ENCODE results near the gene BANK1.

The BANK1 gene

DNA sequence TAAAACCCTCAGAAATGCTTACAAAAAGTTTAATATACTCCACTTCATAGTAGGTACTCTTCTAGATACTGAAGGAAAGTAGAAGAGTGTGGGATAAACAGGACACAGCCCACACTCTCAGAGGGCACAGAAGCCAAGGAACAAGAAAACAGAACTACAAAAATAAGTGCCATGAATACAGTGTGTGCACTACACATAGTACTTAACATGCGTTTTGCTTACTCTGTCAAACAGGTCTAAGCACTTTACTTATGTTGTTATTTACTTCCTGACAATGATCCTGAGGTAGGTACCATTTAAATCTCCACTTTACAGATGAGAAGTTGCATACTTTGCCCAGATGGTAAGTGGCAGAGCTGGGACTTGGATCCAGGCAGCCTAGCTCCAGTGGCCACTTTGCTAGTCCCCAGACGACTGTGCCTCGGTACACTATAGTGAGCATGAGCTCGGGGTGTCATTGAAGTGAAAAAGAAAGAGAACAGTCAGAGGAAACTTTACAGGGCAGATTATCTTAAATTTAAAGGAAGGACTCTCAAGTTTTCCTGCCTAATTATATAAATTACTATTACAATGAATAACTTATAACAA lies 120.3 kb downstream of the BANK1 start:
- DNase-seq, result no peak

DNA sequence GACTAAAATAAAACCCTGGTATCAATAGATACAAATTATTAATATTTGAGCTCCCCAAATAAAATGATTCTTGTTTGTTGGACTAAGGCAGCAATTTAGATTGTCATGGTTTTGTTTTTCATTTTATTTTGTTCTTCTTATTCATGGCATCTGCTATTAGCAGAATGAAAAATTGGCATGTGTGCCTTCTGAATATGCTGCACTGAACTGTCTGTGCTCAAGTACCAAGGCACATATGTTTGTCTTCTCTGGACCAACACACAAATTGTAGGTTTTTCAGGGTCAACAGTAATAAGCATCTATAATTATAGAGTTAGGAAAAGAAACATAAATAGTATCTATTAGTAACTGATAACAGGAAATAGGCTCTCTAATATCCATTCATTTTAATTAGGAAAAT lies 121.1 kb downstream of the BANK1 start:
- DNase-seq, result no peak

DNA sequence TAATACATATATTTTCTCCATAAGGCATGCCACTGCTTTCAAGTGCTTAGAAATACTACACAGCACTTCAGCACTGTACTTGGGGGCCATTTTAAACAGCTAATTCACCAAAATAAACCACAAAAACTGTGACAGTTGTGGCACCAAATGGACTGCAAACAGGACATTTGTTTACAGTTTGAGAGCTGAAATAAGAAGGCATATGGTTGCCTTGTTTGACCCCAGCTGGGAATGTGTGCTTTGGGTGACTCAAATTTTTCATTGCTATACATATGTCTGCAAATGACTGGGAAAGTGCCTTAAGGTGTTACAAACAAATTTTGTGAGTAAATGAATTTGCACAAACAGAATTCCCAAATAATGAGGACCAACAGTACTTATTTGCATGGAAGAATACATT lies 124.2 kb downstream of the BANK1 start:
- DNase-seq, result no peak

DNA sequence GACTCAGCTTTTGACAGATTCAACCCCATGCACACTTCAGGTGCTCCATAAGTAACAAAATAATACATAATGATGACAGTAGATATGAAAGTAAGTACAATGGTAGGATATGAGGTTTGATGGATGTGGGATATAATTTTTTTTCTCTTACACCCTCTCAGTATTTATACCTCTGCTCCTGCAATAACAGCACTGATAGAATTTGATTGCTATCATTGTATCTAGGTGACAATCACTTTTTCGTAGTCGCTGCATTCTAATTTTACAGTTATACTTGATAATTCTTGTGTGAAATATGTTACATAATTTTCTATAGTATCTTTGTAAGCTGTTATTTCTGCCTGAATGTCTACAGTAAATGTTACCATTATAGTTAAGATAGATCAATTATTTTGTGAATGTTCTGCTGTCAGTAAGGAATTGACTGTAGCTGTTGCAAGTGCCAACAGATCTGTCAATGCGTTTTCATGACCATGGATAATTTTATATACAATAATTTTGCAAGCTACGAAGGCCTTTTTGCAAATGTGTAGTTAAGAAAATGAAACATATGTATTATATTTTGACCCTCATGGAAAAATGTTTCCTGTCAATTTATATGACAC lies 128.9 kb downstream of the BANK1 start:
- no peak for DNase-seq

DNA sequence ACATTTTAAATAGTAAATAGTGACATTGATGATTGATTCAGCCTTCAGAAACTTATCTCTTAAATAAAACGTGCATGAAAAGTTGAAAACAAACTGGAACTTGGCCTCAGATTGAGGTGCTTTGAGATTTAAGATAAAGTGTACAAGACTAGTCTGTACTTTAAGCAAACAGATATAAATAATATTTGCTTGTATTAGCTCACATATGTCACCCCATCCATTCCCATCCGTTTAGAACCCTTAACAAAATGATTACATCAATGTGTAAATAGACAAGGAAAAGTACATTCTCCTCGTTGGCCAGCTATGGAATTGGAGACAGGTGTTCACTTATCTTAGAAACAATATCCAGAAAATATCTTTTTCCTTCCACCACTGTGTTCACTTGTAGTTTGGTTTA lies 130.8 kb downstream of the BANK1 start:
- DNase-seq, result no peak

DNA sequence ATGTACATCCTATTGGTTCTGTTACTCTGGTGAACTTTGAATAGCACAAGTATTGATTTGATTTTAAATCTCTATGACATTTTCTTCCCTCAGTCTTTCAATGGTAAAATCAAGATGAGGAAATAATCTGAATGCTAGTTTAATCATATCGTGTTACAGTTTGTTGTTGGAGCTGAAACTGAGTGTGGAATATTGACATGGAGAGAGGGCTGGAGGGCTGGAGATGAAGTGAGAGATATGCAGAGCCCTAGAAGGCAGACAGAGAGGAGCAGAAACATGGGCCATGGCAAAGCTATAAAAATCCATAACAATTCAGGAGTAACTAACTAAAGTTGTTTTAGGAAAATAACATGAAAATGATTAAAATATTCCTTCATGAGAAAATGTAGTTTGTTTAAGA lies 141.1 kb downstream of the BANK1 start:
- no peak for DNase-seq

DNA sequence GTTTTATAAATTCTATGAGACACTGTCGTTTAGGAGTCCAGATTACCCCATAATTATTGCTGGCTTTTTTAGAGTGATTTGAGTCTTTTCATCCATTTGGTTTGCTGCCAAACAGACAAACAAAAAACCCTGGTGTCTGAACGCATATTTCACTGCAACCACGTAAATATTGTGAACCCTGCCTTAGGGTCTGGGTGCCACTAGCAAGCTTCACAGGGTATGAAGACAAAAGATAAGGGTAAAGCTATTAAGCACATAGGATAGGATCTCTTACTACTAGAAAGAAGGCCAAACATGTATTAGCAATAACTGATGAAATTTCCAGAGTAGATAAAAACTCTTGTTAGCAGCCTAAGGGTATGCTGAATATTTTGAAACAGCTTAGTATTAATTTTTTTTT lies 143.3 kb downstream of the BANK1 start:
- DNase-seq, result no peak

DNA sequence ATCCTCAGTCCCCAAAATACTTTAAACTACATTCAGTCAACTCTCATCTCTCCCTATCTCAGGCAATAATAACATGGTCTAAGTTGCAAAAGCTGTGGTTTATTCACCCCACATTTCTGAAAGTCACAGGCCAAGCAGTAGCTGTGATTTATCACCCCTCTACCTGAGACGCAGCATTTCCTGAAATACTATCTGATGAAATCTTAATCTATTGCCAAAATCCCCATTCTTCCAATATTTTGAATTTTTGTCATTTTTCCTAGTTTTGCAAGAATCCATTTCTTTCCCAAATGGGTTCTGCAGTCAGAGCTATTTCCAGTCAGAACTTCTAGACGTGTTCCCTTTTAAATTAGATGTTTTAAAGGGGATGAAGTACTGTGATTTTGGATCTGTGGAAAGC lies 148.3 kb downstream of the BANK1 start:
- no peak for DNase-seq

DNA sequence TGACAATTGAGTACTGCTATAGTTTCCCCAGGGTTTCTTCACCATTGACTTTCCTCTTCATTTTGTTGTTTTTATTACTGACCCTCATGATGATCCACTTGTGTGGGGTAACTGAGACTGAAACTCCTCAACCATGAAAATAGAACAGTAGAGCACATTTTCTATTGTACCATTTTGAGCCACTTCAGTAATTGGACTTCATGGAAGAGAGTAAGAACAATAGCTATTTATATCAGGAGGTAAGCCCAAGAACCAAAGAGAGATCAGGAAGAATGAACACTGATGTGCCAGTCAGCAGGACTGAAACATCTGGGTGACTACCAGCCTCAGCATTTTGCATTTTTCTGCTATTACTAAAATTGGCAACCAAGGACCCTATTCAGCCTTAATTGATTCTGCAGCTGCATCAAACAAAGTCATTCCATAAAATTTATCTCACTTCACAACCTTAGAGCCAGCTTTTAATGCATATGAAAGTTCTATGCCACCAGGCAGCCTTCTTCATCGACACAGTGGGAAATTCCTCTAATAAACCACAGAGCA lies 151.4 kb downstream of the BANK1 start:
- DNase-seq, result no peak

DNA sequence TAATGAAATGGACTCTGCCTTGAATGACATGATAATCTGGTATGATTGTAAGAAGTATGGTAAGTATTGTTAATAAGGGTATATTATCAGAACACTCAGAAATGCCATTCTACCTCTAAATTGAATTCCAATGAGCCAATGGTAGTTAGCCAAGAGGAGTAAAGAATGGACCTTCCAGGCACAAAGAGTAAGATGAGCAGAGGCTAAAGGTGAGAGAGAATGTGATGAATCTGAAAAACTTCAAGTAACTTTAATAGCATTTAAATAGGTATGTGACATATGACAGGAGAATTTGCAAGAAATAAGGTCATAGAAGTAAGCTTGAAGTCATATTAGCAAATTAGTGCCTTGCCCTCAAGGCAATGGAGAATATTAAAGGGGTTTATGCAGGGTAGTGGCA lies 152.4 kb downstream of the BANK1 start:
- DNase-seq, result no peak

DNA sequence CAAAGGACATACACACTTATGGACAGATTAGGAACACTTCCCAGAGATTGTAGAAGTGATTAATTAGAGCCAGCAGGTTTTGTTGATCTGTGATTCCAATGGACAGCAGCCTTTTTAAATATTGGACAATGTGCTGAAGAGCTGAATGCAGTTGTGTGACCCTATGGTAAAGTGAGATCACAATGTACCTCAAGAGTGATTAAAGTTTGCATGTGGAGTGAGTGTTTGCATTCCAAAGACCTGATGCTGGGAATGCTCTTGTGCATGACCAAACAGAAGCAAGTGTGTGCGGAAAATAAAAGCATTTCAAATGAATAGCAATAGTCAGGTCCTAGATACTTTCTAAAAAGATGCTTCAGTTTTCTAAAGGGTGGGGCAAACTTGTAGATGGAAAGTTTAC lies 154.1 kb downstream of the BANK1 start:
- no peak for DNase-seq

DNA sequence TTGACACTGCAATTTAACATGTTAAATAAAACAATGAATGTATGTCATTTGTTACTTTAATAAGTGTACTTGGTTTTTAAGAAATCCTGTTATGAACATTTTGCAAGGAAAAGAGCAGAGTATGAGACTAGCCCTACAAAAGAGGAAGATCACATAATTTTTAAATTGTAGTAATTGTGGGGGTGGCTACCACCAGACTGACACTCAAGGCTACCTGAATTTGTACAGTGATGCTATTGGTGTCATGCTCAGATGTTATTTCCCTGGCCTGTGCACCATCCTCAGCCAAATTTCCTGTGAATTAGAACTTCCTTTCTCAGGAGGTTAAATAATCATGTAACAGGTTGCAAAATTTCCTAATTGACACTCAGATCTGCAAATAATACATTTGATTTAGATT lies 157.5 kb downstream of the BANK1 start:
- no peak for DNase-seq

DNA sequence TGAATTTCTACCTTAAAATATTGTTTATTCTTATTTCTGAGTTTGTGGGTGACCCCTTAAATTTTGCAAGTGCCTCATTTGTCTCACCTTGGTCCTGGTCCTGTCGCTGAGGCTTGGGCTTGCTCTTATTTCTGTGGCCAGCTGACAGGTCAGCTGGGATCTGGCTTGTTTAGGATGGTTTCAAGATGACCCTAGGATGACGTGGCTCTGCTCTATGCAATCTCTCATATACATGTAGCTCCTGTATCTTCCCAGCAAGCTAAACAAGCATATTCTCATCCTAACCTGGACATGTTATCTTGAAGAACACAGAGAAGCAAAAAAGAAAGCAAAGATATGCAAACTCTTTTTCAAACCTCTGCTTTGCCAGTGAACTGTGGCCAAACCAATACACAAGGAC lies 158.4 kb downstream of the BANK1 start:
- no peak for DNase-seq

DNA sequence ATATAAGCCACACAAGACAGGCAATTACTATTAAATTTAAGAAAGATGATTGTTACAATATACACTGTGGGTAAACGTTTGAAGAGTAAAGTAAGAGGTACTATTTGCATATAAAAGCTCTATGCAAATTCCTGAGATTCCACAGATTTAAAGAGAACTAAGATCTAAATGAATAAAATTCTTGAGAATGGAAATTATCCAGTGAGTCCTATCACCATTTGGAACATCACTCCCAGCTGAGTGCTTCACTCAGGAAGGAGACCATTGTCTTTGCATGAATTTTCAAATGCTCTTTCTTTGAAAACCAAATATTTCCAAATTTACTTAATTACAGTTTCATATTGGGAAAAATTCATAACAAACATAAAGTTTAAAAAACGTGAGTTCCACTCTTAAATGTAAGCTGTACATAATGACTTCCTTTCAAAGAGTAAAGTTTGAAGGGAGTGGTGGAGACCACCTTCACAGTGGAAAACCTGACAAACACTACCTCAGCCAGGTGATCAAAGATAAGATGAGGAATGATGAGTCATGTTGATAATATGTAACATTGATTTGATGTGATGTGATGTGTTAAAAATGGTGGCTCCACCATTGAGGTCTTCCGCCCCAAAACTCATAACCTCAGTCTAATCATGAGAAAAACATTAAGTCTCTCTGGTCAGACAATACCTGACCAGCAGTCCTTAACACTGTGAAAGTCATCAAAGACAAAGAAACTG lies 159.9 kb downstream of the BANK1 start:
- DNase-seq, result no peak

DNA sequence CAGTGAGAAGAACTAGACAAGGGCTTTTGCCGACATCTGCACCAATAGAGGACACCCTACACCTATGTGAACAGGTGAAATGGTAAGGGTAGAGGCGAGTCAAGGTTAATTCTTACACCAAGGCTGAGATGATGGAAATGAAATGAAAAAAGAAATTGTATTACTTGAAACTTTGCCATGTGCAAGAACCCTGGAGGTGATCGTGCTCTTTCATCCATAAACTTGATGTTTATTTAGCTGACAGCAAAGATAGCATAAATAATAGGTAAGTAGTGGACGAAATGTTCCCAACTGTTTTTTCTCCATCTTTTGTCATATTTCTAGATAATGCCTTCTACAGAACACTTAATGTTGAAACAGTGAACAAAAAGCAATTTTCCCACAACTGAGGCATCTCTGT lies 162.5 kb downstream of the BANK1 start:
- DNase-seq, result no peak

DNA sequence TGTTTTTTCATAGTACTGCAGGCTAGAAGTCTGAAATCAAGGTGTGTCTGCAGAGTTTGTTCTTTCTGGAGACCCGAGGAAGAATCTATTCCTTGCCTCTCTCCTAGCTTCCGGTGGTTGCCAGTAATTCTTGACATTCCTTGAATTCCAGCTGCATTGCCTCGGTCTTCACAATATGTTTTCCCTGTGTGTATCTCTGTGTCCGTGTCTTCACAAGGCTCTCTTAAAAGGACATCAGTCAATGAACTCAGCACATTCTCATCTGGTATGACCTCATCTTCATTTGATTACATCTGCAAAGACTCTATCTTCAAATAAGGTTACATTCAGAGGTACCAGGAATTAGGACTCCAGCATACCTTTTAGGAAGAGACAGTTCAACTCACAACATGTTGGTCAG lies 163.4 kb downstream of the BANK1 start:
- DNase-seq, result no peak

DNA sequence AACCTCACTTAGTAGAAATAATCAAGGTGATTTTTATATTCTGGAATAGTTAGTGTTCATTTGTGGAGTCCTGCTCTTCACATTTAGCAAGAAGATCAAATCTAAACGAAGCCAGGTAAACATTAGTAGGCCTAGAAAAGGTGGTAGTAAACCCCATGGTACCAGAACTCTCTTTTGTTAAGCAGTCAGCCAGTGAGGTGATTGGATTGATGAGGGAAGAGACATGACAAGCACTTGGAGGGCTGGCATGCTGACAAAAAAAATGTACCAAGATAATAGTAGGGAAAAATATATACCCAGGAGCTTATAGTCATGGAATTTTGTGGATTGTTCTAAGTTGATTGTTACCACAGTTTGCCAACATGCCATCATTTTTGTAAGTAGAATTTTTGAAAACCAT lies 163.8 kb downstream of the BANK1 start:
- no peak for DNase-seq

DNA sequence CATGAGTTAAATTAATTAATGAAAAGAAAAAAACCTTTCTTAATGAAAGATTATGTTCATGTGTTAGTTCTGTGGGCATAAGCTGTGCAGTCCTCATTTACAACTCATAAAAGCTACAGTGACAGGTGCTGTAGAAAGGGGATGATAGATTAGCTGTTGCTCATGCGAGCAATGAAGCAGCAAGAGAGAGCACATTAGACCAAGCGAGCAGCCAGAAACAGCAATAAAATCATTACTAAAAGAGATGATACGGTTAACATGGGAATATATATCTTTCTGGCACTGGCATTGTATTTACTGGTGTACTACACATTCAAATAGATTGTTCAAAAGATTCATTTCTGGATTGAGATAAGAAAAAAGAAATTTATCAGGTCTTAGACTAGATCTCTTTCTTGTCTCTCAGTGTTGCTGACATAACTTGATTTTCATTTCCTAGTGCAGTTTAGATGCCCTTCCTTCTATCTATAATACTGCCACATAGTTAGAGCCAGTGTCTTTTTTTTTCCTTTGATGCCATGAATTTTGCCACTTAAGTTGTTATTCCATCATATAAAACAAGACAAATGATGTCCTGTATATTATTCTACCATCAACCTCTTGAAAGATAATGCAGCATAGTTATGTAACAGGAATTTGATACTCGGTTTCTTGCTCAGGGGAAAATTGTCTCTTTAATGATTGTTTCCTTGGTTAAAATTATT lies 164.6 kb downstream of the BANK1 start:
- DNase-seq, result no peak

DNA sequence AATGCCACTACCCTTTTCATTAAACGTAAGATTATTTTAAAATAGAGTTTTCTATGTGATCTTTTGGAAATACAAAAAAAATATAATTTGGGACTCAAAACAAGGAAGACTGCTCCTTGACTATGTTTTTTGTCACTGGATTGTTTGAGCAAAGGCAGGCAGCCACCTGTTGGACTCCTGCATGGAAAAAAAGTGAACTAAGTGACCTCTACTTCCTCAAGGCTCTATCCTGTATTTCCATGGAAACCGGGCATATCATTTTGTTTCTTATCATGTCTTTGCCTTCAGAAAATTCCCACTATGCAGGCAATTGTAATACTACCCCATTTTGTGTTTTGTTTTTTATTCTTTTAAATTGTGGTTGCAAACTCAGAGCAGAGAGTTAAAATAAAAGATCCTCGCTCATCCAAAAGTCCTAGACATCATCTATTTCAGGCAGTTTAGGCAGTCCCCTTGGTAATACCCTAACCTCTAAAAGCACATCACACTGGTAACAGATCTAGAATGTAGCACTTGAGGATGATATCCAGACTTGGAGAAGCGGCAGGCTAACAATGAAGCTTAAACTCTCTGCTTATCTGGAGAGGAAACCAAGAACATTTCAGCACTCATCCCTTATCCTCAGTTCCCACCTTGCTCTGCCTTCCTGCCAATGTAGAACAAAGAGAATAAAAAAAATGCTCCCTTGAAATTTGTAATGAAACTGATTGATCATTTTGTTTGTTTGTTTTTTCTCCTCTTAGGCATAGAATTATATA lies 165.7 kb downstream of the BANK1 start:
- DNase-seq, result no peak

DNA sequence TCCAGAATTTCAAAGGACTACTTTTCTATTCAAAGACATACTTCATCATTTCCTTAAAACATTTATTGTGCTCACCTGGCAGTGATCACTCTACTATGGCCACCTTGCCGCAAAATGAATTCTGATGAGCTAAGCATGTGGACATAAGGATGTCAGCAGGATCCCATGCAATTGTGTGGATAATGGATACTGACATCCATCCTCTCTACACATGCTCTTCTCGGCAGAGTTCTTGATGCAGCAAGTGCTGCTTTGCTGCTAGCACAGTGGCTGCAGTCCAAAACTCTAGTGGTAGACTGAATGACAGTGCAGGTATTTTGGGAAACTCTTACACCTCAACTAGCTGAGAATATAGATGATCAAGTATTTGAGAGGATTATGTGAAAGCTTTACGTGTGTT lies 168.0 kb downstream of the BANK1 start:
- no peak for DNase-seq

DNA sequence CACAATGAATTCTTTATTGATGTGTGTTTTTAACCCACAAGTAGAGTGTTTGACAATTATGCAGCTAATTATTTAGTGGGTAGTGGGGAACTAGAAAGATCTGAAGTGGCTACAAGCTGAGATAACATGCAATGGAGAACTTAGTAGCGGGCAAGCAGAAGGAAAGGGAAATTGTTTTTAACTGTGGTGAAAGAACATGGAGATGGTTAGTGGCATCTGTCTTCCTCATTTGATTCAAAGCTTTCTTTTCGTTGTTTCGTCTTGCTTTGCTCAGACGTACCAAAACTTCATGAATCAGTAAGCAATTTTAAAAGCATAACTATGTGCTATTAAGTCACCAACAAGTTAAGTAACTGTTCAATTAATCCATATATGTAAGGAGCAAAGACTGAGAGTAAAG lies 169.9 kb downstream of the BANK1 start:
- DNase-seq, result no peak

DNA sequence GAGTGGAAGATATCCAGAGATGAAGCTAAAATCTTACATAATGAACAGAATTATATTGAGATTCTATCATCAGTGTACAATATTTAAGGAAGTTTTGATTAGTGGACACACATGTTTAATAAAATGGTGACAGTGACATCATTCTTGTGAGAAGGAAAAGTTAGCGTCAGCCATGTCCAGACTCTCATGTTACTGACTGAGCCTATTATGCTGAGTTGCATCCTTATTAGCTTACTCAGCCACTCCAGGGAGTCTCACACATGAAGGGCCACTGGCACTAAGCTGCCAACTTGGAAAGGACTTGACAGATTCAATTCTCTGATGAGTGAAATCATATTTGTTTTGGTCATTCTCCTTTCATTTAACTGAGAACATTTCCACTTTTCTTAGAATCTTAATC lies 170.6 kb downstream of the BANK1 start:
- DNase-seq, result no peak

DNA sequence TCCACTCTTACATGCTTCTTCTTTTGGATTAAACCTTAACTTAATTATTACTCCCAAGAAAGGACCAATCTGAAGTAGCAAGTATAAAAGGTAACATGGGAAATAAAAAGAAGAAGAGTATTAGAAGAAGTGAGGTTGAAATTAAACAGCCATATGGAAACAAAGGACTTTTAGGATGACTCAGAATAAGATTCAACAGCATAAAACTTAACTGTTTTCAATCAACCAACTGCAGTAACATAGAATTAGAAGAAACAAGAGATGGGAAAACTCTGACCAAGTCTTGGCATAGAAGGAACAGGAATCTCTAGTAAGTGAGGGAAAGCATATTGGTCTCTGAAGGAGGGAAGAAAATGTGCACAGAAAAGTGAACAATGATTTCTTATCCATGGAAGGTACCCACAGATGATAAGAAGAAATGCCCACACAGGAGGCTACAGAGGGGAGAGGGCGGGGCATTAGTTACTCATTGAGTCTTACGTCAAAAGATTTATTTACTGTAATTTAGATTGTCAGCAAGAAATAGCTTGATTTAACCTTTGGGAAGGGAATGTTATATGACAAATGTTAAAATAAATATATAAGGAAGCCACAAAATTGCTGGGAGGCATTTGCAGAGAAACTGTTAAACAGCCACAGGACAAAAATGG lies 177.3 kb downstream of the BANK1 start:
- DNase-seq, result no peak
